ENCODE data around the gene HOXD11.

GRCh38 chr2:176106581-176107539 is at the start of gene HOXD11:
- no peak for TF ChIP-seq EZH2phosphoT487 (IDR thresholded peaks at IDR 0.05; ENCODE audit: insufficient read depth, low read depth)
- no peak for TF ChIP-seq EZH2 (IDR thresholded peaks at IDR 0.05; ENCODE audit: insufficient read depth, poor library complexity, severe bottlenecking)

Data from GM23248 (cell line).